GM13976 (cell line): Measurements from ENCODE around the gene TMEM108.

ENCODE experiments used
- DNase-seq: peaks from one replicate; pipeline ENCODE4 v3.0.0; 2012; ENCODE audit warnings: low spot score
- in situ Hi-C: fragments of 300-500 bp; cut with MboI; formaldehyde crosslinking; loops from one replicate; pipeline ENCODE4 v1.12.0; 2022; ENCODE audit warnings: low sequenced_read_pairs, mixed read lengths, inconsistent platforms; ENCODE audit not compliant: unreplicated experiment
- TF ChIP-seq, protein P1 (sequence below): IDR thresholded peaks from 2 replicates; pipeline ENCODE4 v1.5.1; 2012; ENCODE audit warnings: borderline replicate concordance, mild to moderate bottlenecking; ENCODE audit not compliant: insufficient read depth; ENCODE audit errors: extremely low read depth, missing control alignments, control extremely low read depth

TMEM108 gene

DNA sequence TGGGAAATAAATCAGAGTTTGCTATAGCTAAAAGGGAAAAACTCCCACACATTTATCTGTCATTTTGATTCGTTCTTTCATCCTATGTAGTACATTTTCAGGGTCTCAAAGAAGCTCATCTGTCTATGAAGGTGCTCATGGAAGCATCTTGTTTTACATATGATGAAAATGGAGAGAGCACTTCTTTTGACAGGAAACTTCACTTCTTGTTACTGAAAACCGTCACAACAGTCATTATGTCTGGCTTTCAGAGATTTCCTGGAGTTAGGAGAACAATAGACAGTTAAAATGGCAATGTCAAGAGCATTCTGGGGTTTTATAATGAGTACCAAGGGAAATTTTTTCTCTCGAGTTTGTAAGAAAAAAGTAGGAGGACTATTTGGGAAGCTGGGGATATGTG lies 83.3 kb downstream of the TMEM108 start:
- TF ChIP-seq, protein P1, sequence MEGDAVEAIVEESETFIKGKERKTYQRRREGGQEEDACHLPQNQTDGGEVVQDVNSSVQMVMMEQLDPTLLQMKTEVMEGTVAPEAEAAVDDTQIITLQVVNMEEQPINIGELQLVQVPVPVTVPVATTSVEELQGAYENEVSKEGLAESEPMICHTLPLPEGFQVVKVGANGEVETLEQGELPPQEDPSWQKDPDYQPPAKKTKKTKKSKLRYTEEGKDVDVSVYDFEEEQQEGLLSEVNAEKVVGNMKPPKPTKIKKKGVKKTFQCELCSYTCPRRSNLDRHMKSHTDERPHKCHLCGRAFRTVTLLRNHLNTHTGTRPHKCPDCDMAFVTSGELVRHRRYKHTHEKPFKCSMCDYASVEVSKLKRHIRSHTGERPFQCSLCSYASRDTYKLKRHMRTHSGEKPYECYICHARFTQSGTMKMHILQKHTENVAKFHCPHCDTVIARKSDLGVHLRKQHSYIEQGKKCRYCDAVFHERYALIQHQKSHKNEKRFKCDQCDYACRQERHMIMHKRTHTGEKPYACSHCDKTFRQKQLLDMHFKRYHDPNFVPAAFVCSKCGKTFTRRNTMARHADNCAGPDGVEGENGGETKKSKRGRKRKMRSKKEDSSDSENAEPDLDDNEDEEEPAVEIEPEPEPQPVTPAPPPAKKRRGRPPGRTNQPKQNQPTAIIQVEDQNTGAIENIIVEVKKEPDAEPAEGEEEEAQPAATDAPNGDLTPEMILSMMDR = no peak
- in situ Hi-C loops = no loop called here
- DNase-seq = no peak

GRCh38 chr3:133123636-133124035 lies 85.4 kb downstream of the TMEM108 start:
- DNase-seq = no peak
- TF ChIP-seq, protein P1 = no peak
- in situ Hi-C loops = no loop called here

DNA sequence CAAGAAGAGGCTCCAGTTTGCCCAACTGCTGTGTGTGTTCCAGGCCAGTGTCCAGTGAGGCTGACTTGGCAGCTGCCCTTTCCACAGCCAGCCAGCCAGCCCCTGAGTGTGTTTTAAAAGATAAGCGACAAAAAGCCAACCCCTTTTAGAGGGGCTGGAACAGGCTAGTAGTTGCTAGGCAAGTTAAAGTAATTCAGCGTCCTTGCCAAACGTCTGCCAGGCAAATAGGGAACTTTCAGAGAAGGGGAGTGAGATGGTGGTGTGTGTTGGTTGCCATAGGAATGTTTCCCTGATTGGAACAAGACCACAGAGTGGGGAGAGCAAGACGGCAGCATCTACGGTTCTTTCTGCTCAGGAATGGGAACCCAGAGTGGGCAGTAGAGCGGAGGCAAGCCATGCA lies 86.3 kb downstream of the TMEM108 start:
- in situ Hi-C loops = no loop called here
- TF ChIP-seq, protein P1 = no peak
- DNase-seq = no peak

- TF ChIP-seq, protein P1 = no peak
- in situ Hi-C loops = no loop called here
- no peak for DNase-seq
These were observed 87.0 kb downstream of the TMEM108 start for GRCh38 chr3:133125171-133125570.

GRCh38 chr3:133125802-133126201 lies 87.6 kb downstream of the TMEM108 start:
- TF ChIP-seq, protein P1 = no peak
- DNase-seq = no peak
- in situ Hi-C loops = no loop called here

GRCh38 chr3:133127381-133127780 lies 89.2 kb downstream of the TMEM108 start:
- in situ Hi-C loops = no loop called here
- TF ChIP-seq, protein P1 = no peak
- DNase-seq = no peak

DNA sequence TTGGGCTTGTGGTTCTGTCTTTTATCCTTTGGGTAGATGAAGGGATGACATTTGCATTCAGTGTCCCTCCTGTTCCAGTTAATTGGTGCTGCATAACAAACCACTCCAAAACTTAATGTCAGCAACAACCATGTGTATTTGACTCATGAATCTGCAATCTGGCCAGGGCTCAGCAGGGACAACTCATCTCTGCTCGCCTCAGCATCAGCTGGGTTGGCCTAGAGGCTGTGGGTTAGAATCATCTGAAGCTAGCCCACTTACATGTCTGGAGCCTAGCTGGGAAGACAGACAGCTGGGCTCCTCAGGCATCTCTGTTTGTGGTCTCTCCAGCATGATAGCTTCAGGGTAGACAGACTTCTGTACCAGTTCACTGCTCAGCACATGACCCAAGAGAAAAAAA lies 92.0 kb downstream of the TMEM108 start:
- TF ChIP-seq, protein P1 = no peak
- DNase-seq = no peak
- in situ Hi-C loops = no loop called here
